Skeletal muscle satellite cell (primary cell): ENCODE data around the gene SHE.

Experiments
- H3K27me3 ChIP-seq: 2 replicates; pipeline ENCODE4 v1.7.0; 2013; ENCODE audit warnings: low read length; ENCODE audit not compliant: control insufficient read depth, insufficient read depth
- H3K36me3 ChIP-seq: 2 replicates; pipeline ENCODE4 v1.7.0; 2013; ENCODE audit warnings: mild to moderate bottlenecking, control low read depth, low read length; ENCODE audit not compliant: insufficient read depth
- H3K4me1 ChIP-seq: 2 replicates; pipeline ENCODE4 v1.7.0; 2013; ENCODE audit warnings: low read length; ENCODE audit not compliant: control insufficient read depth, insufficient read depth
- H3K4me2 ChIP-seq: 2 replicates; pipeline ENCODE4 v1.7.0; 2013; ENCODE audit warnings: mild to moderate bottlenecking, low read length
- H3K4me3 ChIP-seq: 2 replicates; pipeline ENCODE4 v1.7.0; 2013; ENCODE audit warnings: low read length
- H3K9ac ChIP-seq: 2 replicates; pipeline ENCODE4 v1.7.0; 2013; ENCODE audit warnings: mild to moderate bottlenecking, low read depth, low read length, moderate library complexity
- H3K9me3 ChIP-seq: replicated peaks from 2 replicates; pipeline ENCODE4 v1.7.0; 2013; ENCODE audit warnings: mild to moderate bottlenecking, control low read depth, low read length

SHE gene

GRCh38 chr1:154441241-154441888 lies 60.8 kb downstream of the SHE start:
- H3K4me2 ChIP-seq, result no peak overlapping the region
- no peak overlapping the region for H3K4me3 ChIP-seq
- H3K4me1 ChIP-seq, result peaks cover 26% of the 10 kb centered on the region
- H3K9ac ChIP-seq, result no peak overlapping the region
- H3K9me3 ChIP-seq, result no peaks in the 10 kb centered on the region
- no peaks in the 10 kb centered on the region for H3K27me3 ChIP-seq
- H3K36me3 ChIP-seq, result peaks cover 2% of the 10 kb centered on the region

GRCh38 chr1:154440036-154440804 lies 62.0 kb downstream of the SHE start:
- no peaks in the 10 kb centered on the region for H3K9me3 ChIP-seq
- H3K9ac ChIP-seq, result no peak overlapping the region
- H3K36me3 ChIP-seq, result peaks cover 2% of the 10 kb centered on the region
- no peak overlapping the region for H3K4me3 ChIP-seq
- peaks cover 19% of the 10 kb centered on the region for H3K4me1 ChIP-seq
- H3K4me2 ChIP-seq, result no peak overlapping the region
- no peaks in the 10 kb centered on the region for H3K27me3 ChIP-seq

DNA sequence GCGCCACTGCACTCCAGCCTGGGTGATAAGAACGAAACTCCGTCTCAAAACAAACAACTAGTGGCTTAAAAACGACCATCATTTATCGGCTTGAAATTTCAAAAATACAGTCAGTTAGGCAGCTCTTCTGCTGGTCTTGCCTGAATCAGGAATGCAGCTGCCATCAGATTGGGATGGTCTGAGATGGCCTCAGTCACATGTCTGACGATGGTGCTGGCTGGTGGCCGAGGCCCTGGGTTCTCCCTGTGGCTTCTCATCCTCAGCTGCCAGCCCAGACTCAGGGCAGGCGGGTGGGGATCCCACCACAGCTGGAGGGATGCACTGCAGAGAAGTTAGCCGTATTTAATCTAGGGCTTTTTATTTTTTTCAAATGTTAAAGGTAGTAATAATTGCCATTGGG lies 65.8 kb downstream of the SHE start:
- Histone ChIP-seq H3K4me1 (peaks cover 30% of the 10 kb centered on the region), H3K4me3 (no peak overlapping the region), H3K9me3 (no peaks in the 10 kb centered on the region), H3K4me2 (no peak overlapping the region), H3K9ac (no peak overlapping the region), H3K27me3 (no peaks in the 10 kb centered on the region), H3K36me3 (peaks cover 2% of the 10 kb centered on the region)

GRCh38 chr1:154435599-154436200 lies 66.5 kb downstream of the SHE start:
- no peak overlapping the region for H3K4me3 ChIP-seq
- H3K4me2 ChIP-seq, result no peak overlapping the region
- H3K27me3 ChIP-seq, result no peaks in the 10 kb centered on the region
- H3K9me3 ChIP-seq, result no peaks in the 10 kb centered on the region
- peaks cover 2% of the 10 kb centered on the region for H3K36me3 ChIP-seq
- H3K4me1 ChIP-seq, result peaks cover 36% of the 10 kb centered on the region
- no peak overlapping the region for H3K9ac ChIP-seq

DNA sequence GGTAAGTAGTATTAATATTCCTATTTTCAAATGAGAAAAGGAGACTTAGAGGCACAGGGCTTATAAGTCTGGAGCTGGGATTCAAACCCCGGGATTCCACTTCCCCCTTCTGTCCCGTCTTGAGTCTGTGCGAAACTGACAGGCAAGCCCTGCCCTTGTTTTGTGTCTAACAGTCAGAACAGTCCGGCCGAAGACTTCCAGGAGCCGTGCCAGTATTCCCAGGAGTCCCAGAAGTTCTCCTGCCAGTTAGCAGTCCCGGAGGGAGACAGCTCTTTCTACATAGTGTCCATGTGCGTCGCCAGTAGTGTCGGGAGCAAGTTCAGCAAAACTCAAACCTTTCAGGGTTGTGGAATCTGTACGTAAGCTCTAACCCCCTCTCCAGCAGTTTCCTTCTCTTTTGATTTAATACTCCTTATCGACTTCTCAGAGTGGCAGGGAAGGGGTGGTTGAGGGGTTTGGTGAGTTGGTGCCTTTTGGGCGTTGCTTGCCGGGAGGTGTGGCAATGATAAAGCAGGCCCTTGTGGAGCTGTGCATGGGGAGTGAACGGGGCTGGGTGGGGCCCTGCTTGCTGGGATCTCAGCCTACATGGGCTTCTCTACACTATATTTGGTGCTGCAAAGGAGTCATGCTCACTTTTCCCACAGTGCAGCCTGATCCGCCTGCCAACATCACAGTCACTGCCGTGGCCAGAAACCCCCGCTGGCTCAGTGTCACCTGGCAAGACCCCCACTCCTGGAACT lies 67.7 kb downstream of the SHE start:
- H3K4me1 ChIP-seq, result peaks cover 45% of the 10 kb centered on the region
- H3K9me3 ChIP-seq, result no peaks in the 10 kb centered on the region
- peaks cover 2% of the 10 kb centered on the region for H3K36me3 ChIP-seq
- no peaks in the 10 kb centered on the region for H3K27me3 ChIP-seq
- H3K4me2 ChIP-seq, result peak overlapping the region; percentile 35
- H3K9ac ChIP-seq, result peak overlapping the region; percentile 47
- no peak overlapping the region for H3K4me3 ChIP-seq

- Histone ChIP-seq H3K27me3 (no peaks in the 10 kb centered on the region), H3K4me1 (peaks cover 47% of the 10 kb centered on the region), H3K36me3 (peaks cover 5% of the 10 kb centered on the region), H3K9ac (no peak overlapping the region), H3K4me3 (no peak overlapping the region), H3K4me2 (no peak overlapping the region), H3K9me3 (no peaks in the 10 kb centered on the region)
Observed at GRCh38 chr1:154433161-154433764, 68.9 kb downstream of the SHE start.

DNA sequence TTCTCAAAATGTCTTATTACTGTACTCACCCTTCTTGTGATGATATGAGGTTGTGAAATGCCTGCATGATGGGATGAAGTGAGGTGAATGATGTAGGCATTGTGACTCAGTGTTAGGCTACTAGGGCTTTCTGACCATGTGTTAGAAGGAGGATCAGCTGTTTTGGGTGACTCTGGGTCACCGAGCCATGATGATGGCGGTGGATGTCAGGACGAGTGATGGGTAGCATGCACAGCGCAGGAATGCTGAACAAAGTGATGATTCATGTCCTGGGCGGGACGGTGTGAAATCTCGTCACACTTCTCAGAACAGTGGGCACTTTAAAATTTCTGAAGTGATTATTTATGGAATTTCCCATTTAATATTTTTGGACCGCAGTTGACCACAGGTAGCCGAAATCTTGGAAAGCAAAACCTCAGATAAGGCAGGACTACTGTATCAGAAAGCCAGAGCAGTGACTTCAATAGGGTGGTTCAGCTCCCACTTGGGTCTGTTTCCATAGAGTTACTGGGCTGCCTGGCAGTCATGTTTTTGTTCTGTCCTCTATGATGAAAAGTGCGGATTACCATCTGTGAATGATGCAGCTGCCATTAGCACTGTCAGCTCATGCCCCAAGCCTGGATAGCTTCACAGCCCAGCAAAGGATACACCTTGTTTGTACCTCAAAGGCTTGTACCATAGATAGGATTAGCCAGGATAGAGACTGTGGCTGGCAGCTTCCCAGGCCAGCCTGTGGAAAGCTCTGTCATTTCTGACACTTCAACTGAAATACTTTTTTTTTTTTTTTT lies 70.4 kb downstream of the SHE start:
- Histone ChIP-seq H3K4me2 (peak overlapping the region; percentile 34), H3K4me3 (no peak overlapping the region), H3K9me3 (no peaks in the 10 kb centered on the region), H3K36me3 (peaks cover 5% of the 10 kb centered on the region), H3K27me3 (no peaks in the 10 kb centered on the region), H3K4me1 (peaks cover 58% of the 10 kb centered on the region), H3K9ac (peak overlapping the region; percentile 29)

DNA sequence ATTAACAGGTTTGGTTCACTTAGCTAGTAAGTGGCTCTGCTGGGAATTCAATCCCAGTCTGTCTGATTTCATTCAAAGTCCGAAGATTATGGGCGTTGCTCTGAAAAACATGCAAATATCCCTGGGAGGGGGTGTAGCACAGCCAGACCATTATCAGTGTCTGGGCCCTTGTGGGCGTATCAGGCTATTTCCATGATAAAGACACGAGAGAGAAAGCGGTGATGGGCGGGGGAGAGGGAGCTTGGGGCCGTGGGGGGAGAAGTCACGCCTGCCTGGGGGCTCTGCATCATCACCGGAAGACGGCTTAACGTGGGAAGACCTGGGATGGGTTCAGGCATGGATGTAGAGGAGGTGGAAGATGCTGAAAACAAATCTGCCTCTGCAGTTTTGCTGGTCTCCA lies 71.3 kb downstream of the SHE start:
- peak overlapping the region; percentile 56 for H3K9ac ChIP-seq
- H3K27me3 ChIP-seq, result no peaks in the 10 kb centered on the region
- no peaks in the 10 kb centered on the region for H3K9me3 ChIP-seq
- peaks cover 5% of the 10 kb centered on the region for H3K36me3 ChIP-seq
- peaks cover 58% of the 10 kb centered on the region for H3K4me1 ChIP-seq
- H3K4me3 ChIP-seq, result no peak overlapping the region
- H3K4me2 ChIP-seq, result peak overlapping the region; percentile 58

- Histone ChIP-seq H3K36me3 (peaks cover 5% of the 10 kb centered on the region), H3K9ac (peak overlapping the region; percentile 56), H3K4me3 (no peak overlapping the region), H3K4me2 (no peak overlapping the region), H3K9me3 (no peaks in the 10 kb centered on the region), H3K27me3 (no peaks in the 10 kb centered on the region), H3K4me1 (peaks cover 58% of the 10 kb centered on the region)
Observed at GRCh38 chr1:154429841-154430611, 72.2 kb downstream of the SHE start.
